ENCODE measurements around the gene APOL6. TPM values are rescaled to one million over a fixed set of nuclear protein-coding genes. Genes with fewer than 3 reads are reported as not detected.

APOL6 gene
- total RNA-seq, 2 experiments from 2014 or later: 39.3 TPM

DNA sequence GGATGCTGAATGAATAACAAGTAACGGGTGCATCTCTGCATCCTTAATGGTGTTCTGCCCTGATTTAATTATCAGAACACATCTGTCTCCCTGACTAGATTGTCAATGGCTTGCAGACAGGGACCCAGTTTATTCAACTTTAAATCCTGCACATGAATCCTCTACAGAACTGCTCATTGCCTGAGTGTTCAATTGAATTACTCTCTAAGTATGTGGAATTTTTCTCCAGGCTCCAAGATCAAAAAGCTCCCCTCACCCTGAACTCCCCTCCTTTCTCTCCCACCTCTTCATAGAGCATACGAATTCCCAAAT lies 42.9 kb upstream of the APOL6 start:
- H3K4me1 Mint-ChIP-seq (ENCODE audit: low read depth): no peaks in the 10 kb centered on the region
- H3K27ac Mint-ChIP-seq: no peak overlapping the region
- peaks cover 7% of the 10 kb centered on the region for H3K27me3 Mint-ChIP-seq
- ChIA-PET POLR2A (no interaction called here), CTCF (no interaction called here)
- Histone ChIP-seq H3K4me1 (ENCODE audit: insufficient read depth, low read length) (no peaks in the 10 kb centered on the region), H3K27ac (ENCODE audit: low read depth in 1 of 2, low read length in 2 of 2) (no peak overlapping the region), H3K4me3 (ENCODE audit: low read length) (no peak overlapping the region), H3K9me3 (ENCODE audit: control insufficient read depth in 1 of 2, insufficient read depth in 1 of 2, low read length in 2 of 2) (no peaks in the 10 kb centered on the region), H3K36me3 (ENCODE audit: insufficient read depth, low read length) (no peaks in the 10 kb centered on the region), H3K27me3 (ENCODE audit: control insufficient read depth in 1 of 2, insufficient read depth in 2 of 2, low read length in 2 of 2) (peaks cover 2 to 4% of the 10 kb centered on the region in 2 experiments)
- H3K4me3 Mint-ChIP-seq: no peak overlapping the region
- no peak for TF ChIP-seq CTCF (IDR thresholded peaks at IDR 0.05)
- no peaks in the 10 kb centered on the region for H3K9me3 Mint-ChIP-seq
- intact Hi-C loops (cut with DNase I, micrococcal nuclease): no loop called here
- no peaks in the 10 kb centered on the region for H3K36me3 Mint-ChIP-seq (ENCODE audit: low read depth)
- ATAC-seq (ENCODE audit: poor library complexity) (no peak), DNase-seq (no peak)

DNA sequence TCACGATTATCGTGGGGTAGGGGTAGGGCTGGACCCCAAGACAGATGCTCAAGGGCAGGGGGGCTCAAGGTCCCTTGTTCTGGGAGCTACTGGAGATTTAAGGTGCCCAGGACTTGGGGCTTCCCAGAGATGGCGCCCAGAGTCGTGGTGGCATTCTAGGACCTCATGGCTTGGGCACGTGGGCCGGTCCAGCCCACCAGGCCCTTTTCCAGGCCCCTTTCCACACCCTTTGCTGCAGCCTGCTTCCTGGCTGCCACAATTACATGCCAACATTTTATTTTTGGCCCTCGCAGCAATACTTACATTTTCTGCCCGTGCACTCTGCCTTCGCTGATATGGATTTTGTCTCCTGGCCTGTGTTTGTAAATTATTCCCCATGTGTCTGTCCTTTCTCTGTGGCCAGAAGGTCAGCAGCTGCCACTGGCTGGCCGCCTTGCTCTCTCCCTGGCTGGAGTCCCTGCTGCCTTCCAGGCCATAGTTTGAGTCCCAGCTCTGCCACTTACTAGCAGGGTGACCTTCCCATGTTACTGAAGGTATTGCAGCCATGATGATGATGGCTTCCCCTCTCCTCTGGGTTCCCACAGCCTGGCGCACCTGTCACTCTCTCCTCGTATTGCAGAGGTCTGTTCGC lies 42.3 kb upstream of the APOL6 start:
- no peak for ATAC-seq (ENCODE audit: poor library complexity)
- no peak overlapping the region for H3K27ac Mint-ChIP-seq

GRCh38 chr22:35606916-35607315 lies 41.3 kb upstream of the APOL6 start:
- DNase-seq (no peak), ATAC-seq (ENCODE audit: poor library complexity) (no peak)
- no peaks in the 10 kb centered on the region for H3K36me3 Mint-ChIP-seq (ENCODE audit: low read depth)
- Histone ChIP-seq H3K4me1 (ENCODE audit: insufficient read depth, low read length) (peaks cover 7% of the 10 kb centered on the region), H3K27me3 (ENCODE audit: control insufficient read depth in 1 of 2, insufficient read depth in 2 of 2, low read length in 2 of 2) (peaks cover 2 to 4% of the 10 kb centered on the region in 2 experiments), H3K9me3 (ENCODE audit: control insufficient read depth in 1 of 2, insufficient read depth in 1 of 2, low read length in 2 of 2) (no peaks in the 10 kb centered on the region), H3K27ac (ENCODE audit: low read depth in 1 of 2, low read length in 2 of 2) (no peak overlapping the region), H3K36me3 (ENCODE audit: insufficient read depth, low read length) (no peaks in the 10 kb centered on the region), H3K4me3 (ENCODE audit: low read length) (no peak overlapping the region)
- H3K27me3 Mint-ChIP-seq: peaks cover 13% of the 10 kb centered on the region
- TF ChIP-seq CTCF (IDR thresholded peaks at IDR 0.05): no peak
- H3K4me1 Mint-ChIP-seq (ENCODE audit: low read depth): no peaks in the 10 kb centered on the region
- H3K27ac Mint-ChIP-seq: no peak overlapping the region
- ChIA-PET CTCF (no interaction called here), POLR2A (no interaction called here)
- no peak overlapping the region for H3K4me3 Mint-ChIP-seq
- no peaks in the 10 kb centered on the region for H3K9me3 Mint-ChIP-seq
- intact Hi-C loops (cut with DNase I, micrococcal nuclease): no loop called here

More for the DNA sequence above, 42.3 kb upstream of the APOL6 start:
- intact Hi-C loops (cut with DNase I, micrococcal nuclease): no loop called here
- ChIA-PET POLR2A (no interaction called here), CTCF (no interaction called here)
- H3K4me1 Mint-ChIP-seq (ENCODE audit: low read depth): no peaks in the 10 kb centered on the region
- no peak for DNase-seq
- H3K36me3 Mint-ChIP-seq (ENCODE audit: low read depth): no peaks in the 10 kb centered on the region
- Histone ChIP-seq H3K27me3 (ENCODE audit: control insufficient read depth in 1 of 2, insufficient read depth in 2 of 2, low read length in 2 of 2) (peaks cover 2 to 4% of the 10 kb centered on the region in 2 experiments), H3K9me3 (ENCODE audit: control insufficient read depth in 1 of 2, insufficient read depth in 1 of 2, low read length in 2 of 2) (no peaks in the 10 kb centered on the region), H3K27ac (ENCODE audit: low read depth in 1 of 2, low read length in 2 of 2) (no peak overlapping the region), H3K36me3 (ENCODE audit: insufficient read depth, low read length) (no peaks in the 10 kb centered on the region), H3K4me3 (ENCODE audit: low read length) (no peak overlapping the region), H3K4me1 (ENCODE audit: insufficient read depth, low read length) (no peaks in the 10 kb centered on the region)
- H3K4me3 Mint-ChIP-seq: no peak overlapping the region
- no peaks in the 10 kb centered on the region for H3K9me3 Mint-ChIP-seq
- no peak for TF ChIP-seq CTCF (IDR thresholded peaks at IDR 0.05)
- H3K27me3 Mint-ChIP-seq: peaks cover 12% of the 10 kb centered on the region

Data from CD4-positive, alpha-beta T cell (primary cell).